GM12865 (cell line): ENCODE results near the gene CTAGE9.

Experiments
- DNase-seq: peaks from one replicate; pipeline ENCODE4 v3.0.0; 2010; ENCODE audit warnings: low read depth
- H3K4me3 ChIP-seq: 2 replicates; pipeline ENCODE4 v1.5.1; 2011; ENCODE audit warnings: mild to moderate bottlenecking, low read depth, low read length, control low read depth
- CTCF ChIP-seq: IDR thresholded peaks from 2 replicates; pipeline ENCODE4 v1.5.1; 2011; ENCODE audit warnings: low read length, control low read depth, low read depth, inconsistent platforms; ENCODE audit not compliant: insufficient read depth; ENCODE audit errors: missing control alignments

Gene CTAGE9

GRCh38 chr6:131669891-131670290 is 40.9 kb downstream of the CTAGE9 start:
- no peak for TF ChIP-seq CTCF
- no peak for DNase-seq
- no peak overlapping the region for H3K4me3 ChIP-seq

GRCh38 chr6:131663578-131664165 is 47.1 kb downstream of the CTAGE9 start:
- TF ChIP-seq CTCF, result no peak
- DNase-seq, result no peak
- no peak overlapping the region for H3K4me3 ChIP-seq

GRCh38 chr6:131660195-131660594 is 50.6 kb downstream of the CTAGE9 start:
- no peak for TF ChIP-seq CTCF
- H3K4me3 ChIP-seq, result no peak overlapping the region
- DNase-seq, result no peak
